Measurements from ENCODE around the gene SPATA6L.

SPATA6L gene

DNA sequence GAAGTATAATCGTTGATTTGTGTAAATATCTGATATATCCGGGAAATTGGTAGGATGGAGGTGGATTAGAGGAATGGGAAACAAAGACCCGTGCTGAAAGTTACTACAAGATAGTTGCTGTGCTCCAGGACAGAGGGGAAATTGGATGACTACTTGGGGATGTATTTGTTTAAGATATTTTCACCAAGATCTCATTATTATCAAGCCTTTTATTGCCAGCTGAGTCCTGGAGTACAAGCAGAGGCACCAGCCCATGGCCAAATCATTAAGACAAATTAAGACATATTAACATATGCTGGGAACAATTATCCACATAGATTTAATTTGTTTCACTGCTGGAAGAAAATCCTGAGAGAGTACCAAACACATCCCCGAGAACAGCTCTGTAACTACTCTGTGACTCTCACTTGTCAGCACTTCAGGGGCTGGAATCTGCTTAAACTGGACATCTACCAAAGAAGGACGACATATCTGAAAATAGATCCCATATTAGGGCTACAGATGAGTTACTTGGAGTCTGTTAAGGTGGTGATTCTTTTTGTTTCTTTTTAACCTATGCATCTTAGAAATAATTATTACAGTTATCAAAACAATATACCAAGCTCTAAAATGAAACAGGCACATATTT, 107.8 kb downstream of the SPATA6L start:
- no peak for DNase-seq (ENCODE audit: low read depth, low spot score)
- ChIA-PET CTCF (no interaction called here), POLR2A (no interaction called here)
- H3K4me3 ChIP-seq (ENCODE audit: low read depth, low read length) = no peak overlapping the region
- TF ChIP-seq, protein P1, sequence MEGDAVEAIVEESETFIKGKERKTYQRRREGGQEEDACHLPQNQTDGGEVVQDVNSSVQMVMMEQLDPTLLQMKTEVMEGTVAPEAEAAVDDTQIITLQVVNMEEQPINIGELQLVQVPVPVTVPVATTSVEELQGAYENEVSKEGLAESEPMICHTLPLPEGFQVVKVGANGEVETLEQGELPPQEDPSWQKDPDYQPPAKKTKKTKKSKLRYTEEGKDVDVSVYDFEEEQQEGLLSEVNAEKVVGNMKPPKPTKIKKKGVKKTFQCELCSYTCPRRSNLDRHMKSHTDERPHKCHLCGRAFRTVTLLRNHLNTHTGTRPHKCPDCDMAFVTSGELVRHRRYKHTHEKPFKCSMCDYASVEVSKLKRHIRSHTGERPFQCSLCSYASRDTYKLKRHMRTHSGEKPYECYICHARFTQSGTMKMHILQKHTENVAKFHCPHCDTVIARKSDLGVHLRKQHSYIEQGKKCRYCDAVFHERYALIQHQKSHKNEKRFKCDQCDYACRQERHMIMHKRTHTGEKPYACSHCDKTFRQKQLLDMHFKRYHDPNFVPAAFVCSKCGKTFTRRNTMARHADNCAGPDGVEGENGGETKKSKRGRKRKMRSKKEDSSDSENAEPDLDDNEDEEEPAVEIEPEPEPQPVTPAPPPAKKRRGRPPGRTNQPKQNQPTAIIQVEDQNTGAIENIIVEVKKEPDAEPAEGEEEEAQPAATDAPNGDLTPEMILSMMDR (IDR thresholded peaks at IDR 0.05; ENCODE audit: insufficient read depth, low read length, missing control alignments) = no peak

DNA sequence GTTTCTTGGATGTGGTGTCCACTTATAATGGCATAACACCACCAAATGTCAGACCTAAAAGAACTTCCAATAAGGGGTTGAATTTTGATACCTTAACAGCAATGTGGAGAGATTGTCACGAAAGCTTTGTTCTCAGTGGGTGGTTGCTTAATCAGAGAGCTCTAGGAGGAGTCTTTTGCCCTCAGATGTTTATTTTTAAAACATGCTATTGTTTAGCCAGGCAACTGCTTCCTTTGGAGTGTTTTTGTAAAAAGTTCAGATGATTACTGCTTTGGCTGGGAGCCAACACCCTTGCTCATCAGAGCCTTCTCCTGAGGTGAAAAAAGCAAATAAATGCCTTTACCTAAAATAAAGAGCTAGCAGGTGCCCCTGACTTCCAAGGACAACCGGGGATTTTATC, 111.0 kb downstream of the SPATA6L start:
- ChIA-PET POLR2A (no interaction called here), CTCF (no interaction called here)
- no peak for DNase-seq (ENCODE audit: low read depth, low spot score)
- H3K4me3 ChIP-seq (ENCODE audit: low read depth, low read length) = no peak overlapping the region
- TF ChIP-seq, protein P1 (IDR thresholded peaks at IDR 0.05; ENCODE audit: insufficient read depth, low read length, missing control alignments) = no peak

- POLR2A ChIA-PET = interaction anchor here (0.7 kb wide), 1 partner anchor 67 kb away, joined by 3 read pairs; no protein-coding TSS in a partner anchor
Measured at GRCh38 chr9:4553951-4554381, 112.3 kb downstream of the SPATA6L start.

DNA sequence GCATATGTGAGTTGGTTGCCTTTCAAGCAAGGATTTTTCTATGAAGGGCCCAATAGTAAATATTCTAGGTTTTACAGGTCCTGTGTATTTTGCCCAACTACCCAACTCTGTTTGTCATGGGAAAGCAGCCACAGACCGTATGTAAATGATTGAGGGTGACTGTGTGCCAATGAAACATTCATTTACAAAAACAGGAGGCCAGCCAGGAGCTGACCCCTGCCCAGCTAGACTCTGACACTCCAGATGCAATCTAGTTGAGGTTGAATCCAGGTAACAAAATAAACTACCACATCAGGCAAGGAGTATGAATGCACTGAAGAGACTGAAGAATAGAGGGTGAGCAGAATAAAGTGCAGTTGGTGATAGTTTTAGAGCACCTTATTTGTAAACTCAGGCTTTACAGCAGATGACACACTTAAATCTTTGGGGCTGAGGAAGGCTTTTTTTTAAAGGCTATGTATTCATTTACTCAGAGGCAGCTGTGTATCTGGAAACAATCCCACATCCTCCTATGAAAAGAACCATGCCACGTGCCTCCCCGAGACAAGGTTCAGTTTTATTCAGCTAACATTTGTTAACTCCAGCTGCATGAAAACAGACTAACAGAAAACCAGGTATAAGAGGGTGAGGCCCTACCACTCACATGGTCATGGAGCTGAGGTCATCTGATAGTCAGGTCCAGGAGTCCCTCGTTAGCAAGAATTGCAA, 115.3 kb downstream of the SPATA6L start:
- DNase-seq (ENCODE audit: low read depth, low spot score) = no peak
- CTCF ChIA-PET = interaction anchor here (1.2 kb wide), 1 partner anchor 10 kb away, joined by 3 read pairs; no protein-coding TSS in a partner anchor
- TF ChIP-seq, protein P1 (IDR thresholded peaks at IDR 0.05; ENCODE audit: insufficient read depth, low read length, missing control alignments) = no peak
- H3K4me3 ChIP-seq (ENCODE audit: low read depth, low read length) = no peak overlapping the region
- POLR2A ChIA-PET = no interaction called here

More at GRCh38 chr9:4553951-4554381, 112.3 kb downstream of the SPATA6L start:
- CTCF ChIA-PET = interaction anchor here (1.0 kb wide), 1 partner anchor 215 kb away, joined by 3 read pairs; no protein-coding TSS in a partner anchor
- H3K4me3 ChIP-seq (ENCODE audit: low read depth, low read length) = no peak overlapping the region
- TF ChIP-seq, protein P1 (IDR thresholded peaks at IDR 0.05; ENCODE audit: insufficient read depth, low read length, missing control alignments) = no peak
- peak; percentile 16 for DNase-seq (ENCODE audit: low read depth, low spot score)

GRCh38 chr9:4549751-4550295, 116.5 kb downstream of the SPATA6L start:
- TF ChIP-seq, protein P1 (IDR thresholded peaks at IDR 0.05; ENCODE audit: insufficient read depth, low read length, missing control alignments) = no peak
- ChIA-PET POLR2A (no interaction called here), CTCF (interaction anchor here (1.9 to 2.2 kb wide), 2 partner anchors 12 to 167 kb away, joined by 7 to 11 read pairs; no protein-coding TSS in a partner anchor)
- DNase-seq (ENCODE audit: low read depth, low spot score) = no peak
- H3K4me3 ChIP-seq (ENCODE audit: low read depth, low read length) = no peak overlapping the region

All from AG04449 (cell line).